AG09309 (cell line): Measurements from ENCODE around the gene FAAP20.

Experiments
- DNase-seq: peaks from one replicate; pipeline ENCODE4 v3.0.0-alpha.2; 2010; ENCODE audit warnings: low read depth
- H3K4me3 ChIP-seq: 2 replicates; pipeline ENCODE4 v1.5.1; 2011; ENCODE audit warnings: mild to moderate bottlenecking, low read depth, low read length, moderate library complexity; ENCODE audit not compliant: control insufficient read depth
- CTCF ChIP-seq: IDR thresholded peaks from 2 replicates; pipeline ENCODE4 v1.5.1; 2011; ENCODE audit warnings: mild to moderate bottlenecking, low read depth, low read length, inconsistent platforms; ENCODE audit not compliant: insufficient read depth, control insufficient read depth; ENCODE audit errors: missing control alignments

Gene FAAP20

GRCh38 chr1:2180297-2181245 is 14.0 kb downstream of the FAAP20 start:
- no peak for DNase-seq
- no peak for TF ChIP-seq CTCF
- H3K4me3 ChIP-seq: no peak overlapping the region

GRCh38 chr1:2179283-2180013 is 15.1 kb downstream of the FAAP20 start:
- H3K4me3 ChIP-seq: no peak overlapping the region
- no peak for DNase-seq
- TF ChIP-seq CTCF: no peak

GRCh38 chr1:2178875-2179274 is 15.7 kb downstream of the FAAP20 start:
- TF ChIP-seq CTCF: no peak
- no peak for DNase-seq
- no peak overlapping the region for H3K4me3 ChIP-seq

- H3K4me3 ChIP-seq: no peak overlapping the region
- TF ChIP-seq CTCF: no peak
- DNase-seq: no peak
These were observed 16.5 kb downstream of the FAAP20 start for GRCh38 chr1:2177946-2178538.

- TF ChIP-seq CTCF: no peak
- H3K4me3 ChIP-seq: no peak overlapping the region
- no peak for DNase-seq
These were observed 17.0 kb downstream of the FAAP20 start for GRCh38 chr1:2177541-2177940.

- TF ChIP-seq CTCF: no peak
- no peak overlapping the region for H3K4me3 ChIP-seq
- no peak for DNase-seq
These were observed 18.0 kb downstream of the FAAP20 start for GRCh38 chr1:2176615-2177014.
